Ovary (tissue), 3 donors: ENCODE data around the gene UBE2QL1.

Source experiments
- CTCF ChIP-seq, 3 donors: fragments of 450-650 bp in 2 of 3; fragments of 200-600 bp in 1 of 3; IDR thresholded peaks; one replicate each; pipeline versions ENCODE4 v1.5.1 to v1.8.0; 2016 to 2022; ENCODE audit warnings: antibody characterized with exemption in 3 of 3, mild to moderate bottlenecking in 1 of 3
- EP300 ChIP-seq: sonication (generic); formaldehyde crosslinking; IDR thresholded peaks from one replicate; pipeline ENCODE4 v1.6.1; 2017; ENCODE audit warnings: antibody characterized with exemption
- donor health status: DM: no; HTN: no; CAD: no.

GRCh38 chr5:6461006-6461405 lies 12.3 kb downstream of the UBE2QL1 start:
- TF ChIP-seq CTCF (IDR thresholded peaks at IDR 0.05) (no peak), EP300 (no peak)
